ENCODE measurements around the gene RIMS4.

GRCh38 chr20:44830995-44831394 lies 20.6 kb upstream of the RIMS4 start:
- TF ChIP-seq CTCF (IDR thresholded peaks at IDR 0.05; ENCODE audit: low read depth, low read length), result no peak
- no peak for TF ChIP-seq EZH2phosphoT487 (IDR thresholded peaks at IDR 0.05; ENCODE audit: low read depth)

Measured in OCI-LY3 (cell line).